Measurements from ENCODE around the gene ABCA4. TPM values are rescaled to one million over a fixed set of nuclear protein-coding genes. Genes with fewer than 3 reads are reported as not detected.

ABCA4 gene
- total RNA-seq, 1 donor from 2014 or later: 1.4 TPM

DNA sequence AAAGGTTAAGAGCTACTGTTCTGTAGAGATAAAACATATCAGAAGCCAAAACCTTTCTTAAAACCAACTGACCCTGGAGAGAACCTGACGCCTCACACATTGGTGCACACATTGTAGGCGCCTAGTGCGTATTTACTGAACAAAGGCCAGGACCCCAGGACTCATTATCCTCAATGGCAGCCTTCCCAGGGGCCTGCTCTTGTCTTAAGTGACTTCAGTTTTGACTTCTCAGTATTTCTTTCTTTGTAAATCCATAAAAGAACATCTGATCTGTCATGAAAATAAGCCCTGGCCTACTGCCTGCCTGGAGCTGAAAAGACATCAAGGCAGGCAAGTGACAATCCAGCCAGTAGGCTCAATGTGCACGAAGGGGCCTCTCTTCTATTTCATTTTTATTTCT lies 27.6 kb downstream of the ABCA4 start:
- Histone ChIP-seq H3K4me1 (peaks cover 47% of the 10 kb centered on the region), H3K27me3 (no peaks in the 10 kb centered on the region), H3K27ac (peak overlapping the region; percentile 81), H3K4me3 (no peak overlapping the region), H3K36me3 (no peaks in the 10 kb centered on the region), H3K9me3 (no peaks in the 10 kb centered on the region)
- TF ChIP-seq, protein P1, sequence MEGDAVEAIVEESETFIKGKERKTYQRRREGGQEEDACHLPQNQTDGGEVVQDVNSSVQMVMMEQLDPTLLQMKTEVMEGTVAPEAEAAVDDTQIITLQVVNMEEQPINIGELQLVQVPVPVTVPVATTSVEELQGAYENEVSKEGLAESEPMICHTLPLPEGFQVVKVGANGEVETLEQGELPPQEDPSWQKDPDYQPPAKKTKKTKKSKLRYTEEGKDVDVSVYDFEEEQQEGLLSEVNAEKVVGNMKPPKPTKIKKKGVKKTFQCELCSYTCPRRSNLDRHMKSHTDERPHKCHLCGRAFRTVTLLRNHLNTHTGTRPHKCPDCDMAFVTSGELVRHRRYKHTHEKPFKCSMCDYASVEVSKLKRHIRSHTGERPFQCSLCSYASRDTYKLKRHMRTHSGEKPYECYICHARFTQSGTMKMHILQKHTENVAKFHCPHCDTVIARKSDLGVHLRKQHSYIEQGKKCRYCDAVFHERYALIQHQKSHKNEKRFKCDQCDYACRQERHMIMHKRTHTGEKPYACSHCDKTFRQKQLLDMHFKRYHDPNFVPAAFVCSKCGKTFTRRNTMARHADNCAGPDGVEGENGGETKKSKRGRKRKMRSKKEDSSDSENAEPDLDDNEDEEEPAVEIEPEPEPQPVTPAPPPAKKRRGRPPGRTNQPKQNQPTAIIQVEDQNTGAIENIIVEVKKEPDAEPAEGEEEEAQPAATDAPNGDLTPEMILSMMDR (IDR thresholded peaks at IDR 0.05): no peak
- intact Hi-C loops (cut with DNase I): no loop called here
- ATAC-seq (no peak), DNase-seq (no peak)

DNA sequence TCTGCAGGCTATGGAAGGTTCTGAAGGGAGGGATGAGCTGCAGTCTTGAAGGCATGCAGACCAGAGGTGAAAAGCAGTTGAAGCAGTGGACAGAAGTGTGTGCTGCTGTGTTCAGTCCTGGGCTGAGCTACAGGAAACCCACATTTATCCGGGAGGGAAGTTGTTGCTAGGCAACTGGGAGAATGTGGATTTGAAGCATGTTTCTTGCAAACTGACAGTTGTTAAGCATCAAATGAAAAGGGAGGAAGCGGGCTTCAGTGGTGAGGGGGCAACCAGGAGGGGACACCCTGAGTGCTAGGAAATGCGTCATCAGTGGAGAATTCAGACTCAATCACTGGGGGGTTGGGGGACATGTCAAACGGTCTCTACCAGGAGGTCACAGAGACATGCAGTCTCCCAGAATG lies 28.7 kb downstream of the ABCA4 start:
- DNase-seq: no peak
- Histone ChIP-seq H3K4me1 (peaks cover 47% of the 10 kb centered on the region), H3K27me3 (no peaks in the 10 kb centered on the region), H3K36me3 (no peaks in the 10 kb centered on the region), H3K9me3 (no peaks in the 10 kb centered on the region), H3K4me3 (no peak overlapping the region), H3K27ac (peak overlapping the region; percentile 81)
- intact Hi-C loops (cut with DNase I): no loop called here
- peak; percentile 41 for ATAC-seq
- TF ChIP-seq, protein P1 (IDR thresholded peaks at IDR 0.05): no peak

DNA sequence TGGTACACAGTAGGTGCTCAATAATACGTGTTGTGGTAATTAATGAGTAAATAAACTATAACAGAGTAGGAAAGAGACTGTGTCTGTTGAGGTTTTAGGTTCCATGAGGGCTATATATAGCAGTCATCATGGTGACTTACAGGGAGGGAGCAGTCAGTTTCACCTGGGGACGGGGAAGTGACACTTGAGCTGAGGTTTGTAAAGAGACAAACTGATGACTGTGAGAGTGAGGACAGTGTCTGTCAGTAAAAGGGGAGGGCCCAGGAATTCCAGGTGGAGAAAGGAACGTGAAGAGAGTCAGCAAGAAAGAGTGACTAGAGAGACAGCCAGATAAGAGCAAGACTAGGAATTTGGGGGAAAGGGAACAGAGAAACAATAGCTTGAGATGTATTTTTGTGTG lies 30.2 kb downstream of the ABCA4 start:
- Histone ChIP-seq H3K27ac (peak overlapping the region; percentile 63), H3K9me3 (no peaks in the 10 kb centered on the region), H3K4me1 (peaks cover 40% of the 10 kb centered on the region), H3K27me3 (no peaks in the 10 kb centered on the region), H3K36me3 (no peaks in the 10 kb centered on the region), H3K4me3 (no peak overlapping the region)
- intact Hi-C loops (cut with DNase I): no loop called here
- TF ChIP-seq, protein P1 (IDR thresholded peaks at IDR 0.05): no peak
- ATAC-seq: no peak
- no peak for DNase-seq

DNA sequence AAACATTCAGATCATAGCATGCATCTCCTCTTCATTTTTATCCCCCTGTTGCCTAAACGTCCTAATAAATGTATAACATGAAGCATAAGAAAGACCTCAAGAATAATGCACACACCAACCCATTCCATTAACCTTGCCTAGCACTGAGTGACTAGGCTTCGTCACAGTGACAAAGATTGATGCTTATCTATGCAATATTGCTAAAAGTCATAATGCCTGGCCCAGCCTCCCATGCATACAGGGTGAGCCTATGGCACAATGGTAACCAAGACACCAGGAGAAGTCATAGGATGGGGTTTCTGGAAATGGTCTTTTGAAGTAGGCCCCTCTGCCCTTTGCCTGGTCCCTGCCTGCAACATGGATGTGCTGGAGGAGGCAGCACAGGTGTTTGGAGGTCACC lies 33.8 kb downstream of the ABCA4 start:
- Histone ChIP-seq H3K9me3 (no peaks in the 10 kb centered on the region), H3K27me3 (no peaks in the 10 kb centered on the region), H3K27ac (no peak overlapping the region), H3K36me3 (no peaks in the 10 kb centered on the region), H3K4me3 (no peak overlapping the region), H3K4me1 (peaks cover 7% of the 10 kb centered on the region)
- no peak for DNase-seq
- intact Hi-C loops (cut with DNase I): no loop called here
- ATAC-seq: no peak
- TF ChIP-seq, protein P1 (IDR thresholded peaks at IDR 0.05): no peak

DNA sequence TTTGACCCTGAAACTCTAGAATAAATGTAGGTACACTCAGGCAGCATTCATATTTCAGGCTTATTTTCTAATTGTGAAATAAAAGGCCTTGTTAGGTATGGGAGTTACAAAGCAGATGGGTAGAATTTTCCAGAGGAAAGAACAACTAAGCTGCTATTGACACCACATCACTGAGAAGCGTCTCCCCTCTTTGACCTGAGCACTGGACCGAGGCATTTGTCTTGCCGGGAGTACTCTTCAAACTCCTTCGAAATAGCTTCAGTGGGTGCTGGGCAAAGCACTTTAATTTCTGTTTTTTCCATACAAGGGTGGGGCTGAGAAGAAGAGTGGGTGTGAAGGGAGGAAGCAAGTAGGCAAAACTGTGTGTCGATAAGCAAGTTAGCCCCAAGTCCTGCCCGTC lies 36.4 kb downstream of the ABCA4 start:
- Histone ChIP-seq H3K36me3 (no peaks in the 10 kb centered on the region), H3K9me3 (no peaks in the 10 kb centered on the region), H3K27ac (no peak overlapping the region), H3K4me1 (no peaks in the 10 kb centered on the region), H3K4me3 (no peak overlapping the region), H3K27me3 (no peaks in the 10 kb centered on the region)
- intact Hi-C loops (cut with DNase I): no loop called here
- ATAC-seq (no peak), DNase-seq (no peak)
- TF ChIP-seq, protein P1 (IDR thresholded peaks at IDR 0.05): no peak

DNA sequence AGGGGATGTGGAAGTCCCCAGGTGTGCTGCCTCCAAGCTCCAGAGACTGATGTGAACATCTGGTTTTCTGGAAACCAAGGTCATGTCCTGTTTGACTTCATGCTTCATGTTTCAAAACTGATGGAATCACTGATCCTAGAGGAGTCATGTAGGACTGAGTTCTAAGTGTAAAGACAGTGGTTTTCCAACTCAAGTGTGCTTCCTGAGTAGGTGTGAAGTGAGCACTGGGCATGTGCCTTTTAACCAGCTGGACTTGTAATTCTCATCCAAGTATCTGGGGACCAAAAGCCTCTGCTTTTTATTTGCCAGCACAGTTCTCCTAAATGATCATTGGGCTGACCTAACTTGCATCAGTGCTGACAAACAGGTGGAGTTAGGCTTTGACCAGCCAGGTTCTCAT lies 36.9 kb downstream of the ABCA4 start:
- no peaks in the 10 kb centered on the region for H3K36me3 ChIP-seq
- H3K9me3 ChIP-seq: no peaks in the 10 kb centered on the region
- DNase-seq (no peak), ATAC-seq (no peak)
- intact Hi-C loops (cut with DNase I): no loop called here
- TF ChIP-seq, protein P1 (IDR thresholded peaks at IDR 0.05): no peak
- no peaks in the 10 kb centered on the region for H3K27me3 ChIP-seq
- no peaks in the 10 kb centered on the region for H3K4me1 ChIP-seq
- H3K27ac ChIP-seq: no peak overlapping the region
- no peak overlapping the region for H3K4me3 ChIP-seq
